PC-3 (cell line): ENCODE measurements around the gene AFF1. TPM values are rescaled to one million over a fixed set of nuclear protein-coding genes. Genes with fewer than 3 reads are reported as not detected.

Source experiments
- ATAC-seq: fragments of 200-7000 bp; cut with Tn5 transposase; 2 replicates; pipeline ENCODE4 v1.9.1; 2020; ENCODE audit warnings: mild to moderate bottlenecking, moderate library complexity
- BruUV-seq: library from RNA; stranded (reverse); fragments of 400-500 nt; replicated peaks from 2 replicates; lab custom pipeline; 2021; lab: Mats Ljungman, UMichigan
- CTCF ChIA-PET: fragments of 300-600 bp; sonication (Branson Sonifier 250); formaldehyde crosslinking; loops from one replicate; lab custom pipeline; 2022; ENCODE audit warnings: antibody characterized with exemption; lab: Charles Lee
- POLR2A ChIA-PET: fragments of 300-600 bp; sonication (Branson Sonifier 250); formaldehyde crosslinking; loops from one replicate; lab custom pipeline; 2022; ENCODE audit warnings: antibody characterized with exemption; ENCODE audit not compliant: unreplicated experiment; lab: Charles Lee
- DNase-seq: peaks from one replicate; pipeline ENCODE4 v3.0.0-alpha.2; 2015
- H2AFZ ChIP-seq: fragments of 300-600 bp; sonication (generic); 2 replicates; pipeline ENCODE4 v1.6.0; 2016; ENCODE audit warnings: antibody characterized with exemption, low read length
- H3F3A ChIP-seq: fragments of 300-600 bp; sonication (generic); one replicate; pipeline ENCODE4 v1.6.0; 2017; ENCODE audit warnings: antibody characterized with exemption, low read length, control low read depth, mild to moderate bottlenecking; ENCODE audit not compliant: unreplicated experiment
- H3K27ac ChIP-seq: fragments of 300-600 bp; sonication (generic); 2 replicates; pipeline ENCODE4 v1.5.1; 2016; ENCODE audit warnings: mild to moderate bottlenecking, low read length
- H3K27me3 ChIP-seq: fragments of 300-600 bp; sonication (generic); 2 replicates; pipeline ENCODE4 v1.6.1; 2016; ENCODE audit warnings: low read length, mixed read lengths
- H3K36me3 ChIP-seq: fragments of 300-600 bp; sonication (generic); 2 replicates; pipeline ENCODE4 v1.6.1; 2016; ENCODE audit warnings: low read depth, mixed run types, low read length, mixed read lengths
- H3K4me1 ChIP-seq: fragments of 300-600 bp; sonication (generic); 2 replicates; pipeline ENCODE4 v1.5.1; 2016; ENCODE audit warnings: low read length; ENCODE audit not compliant: insufficient read depth
- H3K4me2 ChIP-seq: fragments of 300-600 bp; sonication (generic); 2 replicates; pipeline ENCODE4 v1.6.0; 2016; ENCODE audit warnings: low read length
- H3K4me3 ChIP-seq: fragments of 300-600 bp; sonication (generic); 2 replicates; pipeline ENCODE4 v1.5.1; 2016; ENCODE audit warnings: mild to moderate bottlenecking, low read length, mixed read lengths
- H3K79me2 ChIP-seq: fragments of 300-600 bp; sonication (generic); 2 replicates; pipeline ENCODE4 v1.6.1; 2017; ENCODE audit warnings: low read length, mixed read lengths
- H3K9ac ChIP-seq: fragments of 300-600 bp; sonication (generic); 2 replicates; pipeline ENCODE4 v1.6.0; 2016; ENCODE audit warnings: mild to moderate bottlenecking, low read length
- H3K9me2 ChIP-seq: fragments of 300-600 bp; sonication (generic); replicated peaks from 2 replicates; pipeline ENCODE4 v1.6.1; 2016; ENCODE audit warnings: mixed run types, low read length, mixed read lengths
- H3K9me3 ChIP-seq: fragments of 300-600 bp; sonication (generic); 2 replicates; pipeline ENCODE4 v1.6.1; 2016; ENCODE audit warnings: low read length, mixed read lengths
- H4K20me1 ChIP-seq: fragments of 300-600 bp; sonication (generic); 2 replicates; pipeline ENCODE4 v1.6.1; 2016; ENCODE audit warnings: low read length, mixed read lengths
- CTCF ChIP-seq: fragments of 300-600 bp; sonication (generic); conservative IDR thresholded peaks from 2 replicates; pipeline ENCODE4 v1.5.1; 2017; ENCODE audit warnings: antibody characterized with exemption, low read depth, mild to moderate bottlenecking, low read length
- EZH2 ChIP-seq: fragments of 300-600 bp; sonication (generic); IDR thresholded peaks from one replicate; pipeline ENCODE4 v1.6.1; 2017; ENCODE audit warnings: antibody characterized with exemption, mild to moderate bottlenecking, low read length; ENCODE audit not compliant: unreplicated experiment
- EZH2phosphoT487 ChIP-seq: fragments of 300-600 bp; sonication (generic); IDR thresholded peaks from 2 replicates; pipeline ENCODE4 v1.6.1; 2018; ENCODE audit warnings: mild to moderate bottlenecking, antibody characterized with exemption, low read length, borderline replicate concordance
- intact Hi-C: fragments of 100-400 bp; cut with micrococcal nuclease; formaldehyde crosslinking; loops from 2 replicates; pipeline ENCODE4 v1.9.0; 2023
- total RNA-seq: library from RNA; depleted of rRNA; stranded (reverse); fragments of >200 nt; gene quantifications from 2 replicates; pipeline ENCODE4 v1.2.3, GENCODE V29; 2014

The AFF1 gene
- total RNA-seq, 1 experiment from 2014 or later = 8.1 TPM

- intact Hi-C loops = no loop called here
- CTCF ChIA-PET = no interaction called here
- POLR2A ChIA-PET = no interaction called here
- H3K36me3 ChIP-seq = no peaks in the 10 kb centered on the region; the same call in none of the 2 replicates
- H3K27me3 ChIP-seq = no peaks in the 10 kb centered on the region
- DNase-seq (no peak), ATAC-seq (no peak)
- H3K9me3 ChIP-seq = no peaks in the 10 kb centered on the region
- no peaks in the 10 kb centered on the region for H3F3A ChIP-seq
- no peak overlapping the region for H3K4me3 ChIP-seq
- no peaks in the 10 kb centered on the region for H3K9me2 ChIP-seq
- H3K4me2 ChIP-seq = no peak overlapping the region
- TF ChIP-seq EZH2phosphoT487 (no peak), CTCF (no peak), EZH2 (no peak)
- H3K4me1 ChIP-seq = no peaks in the 10 kb centered on the region
- no TSS peak for BruUV-seq
- no peak overlapping the region for H3K27ac ChIP-seq
- H3K79me2 ChIP-seq = 0 out of 2 replicates have a peak, but pooled peaks cover 10% of the 10 kb centered on the region
- no peak overlapping the region for H3K9ac ChIP-seq
- no peaks in the 10 kb centered on the region for H4K20me1 ChIP-seq
- H2AFZ ChIP-seq = no peak overlapping the region
Observed at GRCh38 chr4:87045234-87045558, 110.4 kb downstream of the AFF1 start.

GRCh38 chr4:87045659-87046058, 110.8 kb downstream of the AFF1 start:
- H3K4me1 ChIP-seq = no peaks in the 10 kb centered on the region
- no peak for DNase-seq
- intact Hi-C loops = no loop called here
- no peaks in the 10 kb centered on the region for H3K27me3 ChIP-seq
- no peak overlapping the region for H3K27ac ChIP-seq
- no peak for ATAC-seq
- no TSS peak for BruUV-seq
- H3K9me3 ChIP-seq = no peaks in the 10 kb centered on the region
- H3K36me3 ChIP-seq = no peaks in the 10 kb centered on the region; the same call in none of the 2 replicates
- H2AFZ ChIP-seq = no peak overlapping the region
- 0 out of 2 replicates have a peak, but pooled peaks cover 10% of the 10 kb centered on the region for H3K79me2 ChIP-seq
- CTCF ChIA-PET = no interaction called here
- H3F3A ChIP-seq = no peaks in the 10 kb centered on the region
- POLR2A ChIA-PET = no interaction called here
- TF ChIP-seq EZH2phosphoT487 = no peak
- no peak overlapping the region for H3K9ac ChIP-seq
- H3K4me3 ChIP-seq = no peak overlapping the region
- H4K20me1 ChIP-seq = no peaks in the 10 kb centered on the region
- no peaks in the 10 kb centered on the region for H3K9me2 ChIP-seq
- H3K4me2 ChIP-seq = no peak overlapping the region

- CTCF ChIA-PET = no interaction called here
- H2AFZ ChIP-seq = no peak overlapping the region
- H3K36me3 ChIP-seq = no peaks in the 10 kb centered on the region; the same call in none of the 2 replicates
- H3K27ac ChIP-seq = no peak overlapping the region
- H3K4me1 ChIP-seq = no peaks in the 10 kb centered on the region
- H3K27me3 ChIP-seq = no peaks in the 10 kb centered on the region
- no peak for ATAC-seq
- TF ChIP-seq CTCF = no peak
- no peak for TF ChIP-seq EZH2phosphoT487
- no peak for TF ChIP-seq EZH2
- POLR2A ChIA-PET = no interaction called here
- no peaks in the 10 kb centered on the region for H4K20me1 ChIP-seq
- no peaks in the 10 kb centered on the region for H3K9me2 ChIP-seq
- BruUV-seq = no TSS peak
- H3K9ac ChIP-seq = no peak overlapping the region
- 0 out of 2 replicates have a peak, but pooled peaks cover 7% of the 10 kb centered on the region for H3K79me2 ChIP-seq
- no peaks in the 10 kb centered on the region for H3K9me3 ChIP-seq
- intact Hi-C loops = no loop called here
- no peaks in the 10 kb centered on the region for H3F3A ChIP-seq
- no peak overlapping the region for H3K4me3 ChIP-seq
- DNase-seq = no peak
- no peak overlapping the region for H3K4me2 ChIP-seq
Observed at GRCh38 chr4:87046121-87046551, 111.3 kb downstream of the AFF1 start.
